ENCODE measurements around the gene FAM209A.

DNA sequence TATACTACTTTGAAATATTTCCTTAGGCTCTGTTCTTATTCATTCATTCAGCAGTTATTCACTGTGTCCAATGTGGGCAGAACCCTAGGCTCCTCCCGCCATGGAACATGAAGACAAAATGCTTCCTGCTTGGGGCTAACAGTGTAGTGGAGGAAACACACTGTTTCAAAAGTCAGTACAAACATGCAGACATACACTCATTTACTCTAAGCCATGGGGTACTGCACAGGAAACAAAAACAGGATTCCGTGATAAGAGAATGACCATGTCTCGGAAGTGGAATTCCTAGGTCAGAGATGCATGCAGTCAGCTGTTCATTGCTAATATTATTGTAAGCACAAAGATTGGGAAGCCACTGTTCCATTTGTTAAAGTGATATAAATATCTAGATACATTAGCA lies 18.4 kb upstream of the FAM209A start:
- TF ChIP-seq KDM1A (IDR thresholded peaks at IDR 0.05; ENCODE audit: low read depth) (no peak), ESRRA (IDR thresholded peaks at IDR 0.05; ENCODE audit: borderline replicate concordance, low read length) (no peak)
- TF ChIP-seq, protein P1, sequence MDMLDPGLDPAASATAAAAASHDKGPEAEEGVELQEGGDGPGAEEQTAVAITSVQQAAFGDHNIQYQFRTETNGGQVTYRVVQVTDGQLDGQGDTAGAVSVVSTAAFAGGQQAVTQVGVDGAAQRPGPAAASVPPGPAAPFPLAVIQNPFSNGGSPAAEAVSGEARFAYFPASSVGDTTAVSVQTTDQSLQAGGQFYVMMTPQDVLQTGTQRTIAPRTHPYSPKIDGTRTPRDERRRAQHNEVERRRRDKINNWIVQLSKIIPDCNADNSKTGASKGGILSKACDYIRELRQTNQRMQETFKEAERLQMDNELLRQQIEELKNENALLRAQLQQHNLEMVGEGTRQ (IDR thresholded peaks at IDR 0.05): no peak
